HTR-8/SVneo (cell line): Measurements from ENCODE around the gene GAS7.
A peak's percentile ranks its signal among the peaks of the same experiment; 100 is the strongest.

Experiments
- DNase-seq: peaks from one replicate; pipeline ENCODE4 v3.0.0; 2011; ENCODE audit warnings: low spot score, mixed read lengths; ENCODE audit not compliant: insufficient read length
- FAIRE-seq: peaks from 2 replicates; lab custom pipeline; 2011; peaks lifted over from hg19 to GRCh38; lab: Jason Lieb, UNC

GAS7 gene

DNA sequence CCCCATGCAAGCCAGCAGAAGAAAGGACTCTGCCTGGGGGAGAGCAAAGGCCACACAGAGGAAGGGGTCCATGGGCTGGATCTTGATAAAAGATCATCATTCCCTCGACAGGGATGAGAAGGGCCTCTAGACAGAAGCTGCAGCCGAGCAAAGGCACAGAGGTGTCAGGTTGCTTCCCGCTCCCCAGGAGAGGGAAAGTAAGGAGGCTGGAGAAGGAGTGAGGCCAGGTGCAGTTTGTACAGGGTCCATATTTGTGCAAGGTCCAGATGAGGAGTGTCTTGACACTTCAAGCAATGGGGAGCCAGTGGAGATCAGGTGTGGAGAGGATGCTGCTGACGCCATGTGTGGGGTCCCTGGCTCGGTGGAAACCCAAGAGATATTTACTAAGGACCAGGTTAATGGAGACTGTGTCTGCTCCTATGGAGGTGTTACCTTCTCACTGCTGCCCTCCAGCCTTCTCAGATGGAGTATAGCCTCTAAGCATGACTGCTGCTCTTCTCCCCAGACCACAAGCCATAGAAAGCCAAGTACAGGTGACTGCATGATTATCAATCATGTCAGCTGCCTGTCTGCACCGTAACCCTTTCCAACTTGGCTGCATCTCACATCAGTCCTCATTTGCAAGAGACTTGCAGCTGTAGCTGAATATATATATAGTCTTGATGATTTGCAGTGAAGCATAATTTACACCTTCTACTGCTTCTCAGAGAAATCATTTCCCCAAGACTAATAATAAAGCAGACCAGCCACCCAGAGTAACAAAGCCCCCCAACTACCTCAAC, 21.1 kb downstream of the GAS7 start:
- FAIRE-seq = no peak
- DNase-seq = no peak

DNA sequence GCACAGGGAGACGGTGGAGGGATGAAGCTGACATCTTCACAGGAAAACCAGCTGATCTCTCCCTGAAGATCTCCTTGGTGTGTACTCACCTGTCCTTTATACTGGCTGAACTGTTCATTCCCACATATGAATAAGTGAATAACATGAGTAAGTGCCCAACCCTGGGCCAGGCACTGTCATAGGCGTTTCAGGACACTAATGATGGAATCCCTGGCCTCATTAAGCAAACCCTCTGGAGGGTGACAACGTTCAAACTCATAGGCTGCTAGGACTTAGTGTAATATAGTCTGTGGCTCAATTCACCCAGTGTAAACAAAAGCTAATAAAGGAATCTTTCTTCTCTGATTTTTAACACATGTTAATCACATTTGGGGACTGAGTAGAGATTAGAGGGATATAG, 24.5 kb downstream of the GAS7 start:
- DNase-seq (no peak), FAIRE-seq (no peak)

GRCh38 chr17:10172778-10173177, 25.6 kb downstream of the GAS7 start:
- no peak for FAIRE-seq
- no peak for DNase-seq

DNA sequence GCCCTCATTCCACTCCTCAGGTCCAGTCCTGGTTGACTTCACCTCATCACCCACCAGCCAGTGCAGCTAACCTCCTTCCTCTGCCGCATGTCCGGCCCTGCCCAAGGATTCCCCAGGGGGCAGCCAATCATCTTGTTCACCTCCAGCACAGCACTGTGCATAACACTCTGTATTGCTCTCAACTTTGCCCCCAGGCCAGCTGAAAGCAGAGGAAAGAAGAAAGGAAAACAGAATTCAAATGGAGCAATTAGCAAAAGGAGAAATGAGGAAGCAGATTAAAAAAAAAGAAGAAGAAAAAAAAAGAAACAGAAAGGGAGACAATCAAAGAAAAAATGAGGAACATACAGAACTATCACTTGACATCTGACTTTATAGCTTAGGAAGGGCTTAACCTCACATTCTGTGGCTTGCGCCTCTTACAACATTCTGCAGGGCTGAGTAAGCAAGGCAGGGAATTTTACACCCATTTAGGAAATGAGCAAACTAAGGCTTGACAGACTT, 26.1 kb downstream of the GAS7 start:
- DNase-seq (peak; percentile 47), FAIRE-seq (peak; percentile 44)

GRCh38 chr17:10171581-10171981, 26.8 kb downstream of the GAS7 start:
- FAIRE-seq (no peak), DNase-seq (no peak)

DNA sequence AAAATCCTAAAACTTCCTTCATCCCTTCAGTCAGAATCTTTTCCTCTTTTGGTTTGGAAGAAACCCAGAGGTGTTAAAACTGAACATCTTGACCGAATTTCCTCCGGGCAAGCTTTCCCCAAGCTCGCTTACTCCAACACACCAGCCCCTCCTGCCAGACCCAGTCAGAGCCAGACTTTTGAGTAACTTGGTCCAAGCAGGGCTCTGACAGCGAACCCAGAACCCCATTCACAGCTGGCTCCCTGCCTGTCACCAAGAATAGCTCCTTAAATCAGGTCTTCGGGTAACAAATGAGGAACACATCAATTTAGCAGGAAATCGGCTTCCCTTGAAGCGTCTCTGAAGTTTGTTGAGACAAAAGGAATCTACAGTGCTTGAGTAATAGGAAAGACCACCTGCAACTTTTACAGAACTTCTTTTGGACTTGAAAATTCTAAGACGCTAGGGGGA, 27.3 kb downstream of the GAS7 start:
- FAIRE-seq = no peak

GRCh38 chr17:10170233-10170632, 28.2 kb downstream of the GAS7 start:
- FAIRE-seq (no peak), DNase-seq (no peak)

More for the DNA sequence above, 27.3 kb downstream of the GAS7 start:
- no peak for DNase-seq

- FAIRE-seq = no peak
- no peak for DNase-seq
Measured at GRCh38 chr17:10169290-10169689, 29.1 kb downstream of the GAS7 start.

GRCh38 chr17:10166176-10166935, 32.0 kb downstream of the GAS7 start:
- DNase-seq (no peak), FAIRE-seq (no peak)

GRCh38 chr17:10162096-10162495, 36.3 kb downstream of the GAS7 start:
- FAIRE-seq = no peak
- DNase-seq = no peak

DNA sequence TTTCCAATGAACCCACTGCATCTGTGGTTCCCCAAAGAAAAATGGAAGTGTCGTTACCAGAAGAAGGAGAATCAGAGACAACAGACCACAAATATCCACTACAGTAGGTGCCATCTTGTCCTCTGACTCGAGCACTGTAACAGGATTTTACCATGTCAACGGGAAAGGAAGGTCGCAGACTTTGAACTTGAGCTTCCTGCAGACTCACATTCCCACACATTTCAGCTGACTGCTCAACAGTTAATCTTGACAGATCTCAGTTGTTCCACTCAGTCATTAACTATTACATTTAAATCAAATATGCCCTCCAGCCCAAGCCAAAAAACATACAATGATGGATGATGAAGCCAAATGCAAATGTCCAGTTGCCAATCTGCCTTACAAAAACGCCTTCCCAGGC, 37.0 kb downstream of the GAS7 start:
- no peak for DNase-seq
- FAIRE-seq = no peak

- DNase-seq = no peak
- no peak for FAIRE-seq
Measured at GRCh38 chr17:10156948-10157607, 41.3 kb downstream of the GAS7 start.

DNA sequence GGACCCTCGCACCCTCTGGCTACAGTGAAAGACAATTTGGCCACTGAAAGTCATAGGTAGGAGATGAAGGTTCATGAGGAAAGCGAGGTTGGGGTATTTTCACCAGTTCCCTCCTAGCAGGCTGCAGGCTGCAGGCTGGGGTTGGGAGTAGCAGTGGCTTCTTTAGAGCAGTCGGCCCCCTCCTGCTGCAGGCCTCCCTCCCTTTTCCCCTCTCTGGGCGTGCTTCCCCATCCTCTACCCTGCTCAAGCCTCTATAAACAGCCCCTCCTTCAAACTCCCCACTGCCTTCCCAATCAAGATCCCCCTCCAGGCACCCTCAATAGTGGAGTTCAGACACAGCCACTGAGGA, 41.8 kb downstream of the GAS7 start:
- DNase-seq = no peak
- FAIRE-seq = no peak

DNA sequence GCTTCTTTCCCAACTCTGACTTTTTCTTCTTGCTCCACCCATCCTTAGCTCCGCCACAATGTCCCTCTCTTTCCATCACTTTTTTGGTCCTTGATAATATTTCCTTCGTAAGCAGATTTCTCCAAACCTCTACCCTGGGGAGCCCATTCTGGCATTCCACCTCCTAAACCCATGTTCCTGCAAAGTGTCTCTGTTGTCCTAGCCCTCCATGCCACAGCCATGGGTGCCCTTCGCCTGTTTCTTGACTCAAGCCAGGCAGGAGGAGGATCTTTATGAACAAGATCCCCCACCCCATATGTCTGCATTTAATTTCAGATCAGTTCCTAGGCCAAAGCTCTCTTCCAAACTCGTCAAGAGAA, 42.4 kb downstream of the GAS7 start:
- DNase-seq (no peak), FAIRE-seq (no peak)

GRCh38 chr17:10155371-10156076, 42.9 kb downstream of the GAS7 start:
- FAIRE-seq = no peak
- DNase-seq = no peak

GRCh38 chr17:10151667-10152496, 46.5 kb downstream of the GAS7 start:
- FAIRE-seq (no peak), DNase-seq (no peak)

GRCh38 chr17:10149573-10150399, 48.6 kb downstream of the GAS7 start:
- peak; percentile 59 for FAIRE-seq
- peak; percentile 63 for DNase-seq

DNA sequence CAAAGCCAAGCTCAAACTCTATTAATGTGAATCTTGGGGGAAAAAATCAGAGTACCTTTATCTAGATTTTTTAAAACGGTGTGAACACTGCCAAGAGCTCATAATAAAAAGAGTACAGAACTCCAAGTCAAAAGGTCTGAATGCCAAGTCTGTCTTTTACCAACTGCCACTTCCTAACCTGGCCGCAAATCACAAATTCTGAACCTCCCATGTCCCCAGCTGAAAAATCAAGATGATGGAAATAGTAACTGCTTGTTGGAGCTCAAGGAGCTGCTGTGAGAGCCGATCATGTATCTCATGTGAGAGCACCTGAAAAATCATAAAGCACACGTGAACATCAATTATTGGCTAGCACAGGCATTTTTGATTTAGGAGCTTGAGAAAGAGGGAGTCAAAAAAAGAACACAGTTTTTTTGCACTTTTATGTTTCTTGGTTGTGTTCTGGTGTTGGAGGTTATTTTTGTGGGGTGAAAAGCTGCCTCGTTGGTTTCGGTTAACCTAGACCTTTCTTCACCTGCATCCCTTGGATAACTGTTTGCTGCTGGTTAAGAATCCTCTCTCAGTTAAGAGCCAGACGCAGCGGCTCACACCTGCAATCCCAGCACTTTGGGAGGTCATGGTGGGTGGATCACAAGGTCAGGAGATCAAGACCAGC, 50.5 kb downstream of the GAS7 start:
- FAIRE-seq = no peak

More for the DNA sequence above, 50.5 kb downstream of the GAS7 start:
- no peak for DNase-seq
